ENCODE data around the gene LANCL2.

Gene LANCL2

GRCh38 chr7:55438757-55439525, 73.8 kb downstream of the LANCL2 start:
- peak; percentile 24 for DNase-seq (ENCODE audit: low spot score)
- in situ Hi-C loops (cut with MboI; ENCODE audit: low sequenced_read_pairs, unreplicated experiment): no loop called here
- TF ChIP-seq, protein P1, sequence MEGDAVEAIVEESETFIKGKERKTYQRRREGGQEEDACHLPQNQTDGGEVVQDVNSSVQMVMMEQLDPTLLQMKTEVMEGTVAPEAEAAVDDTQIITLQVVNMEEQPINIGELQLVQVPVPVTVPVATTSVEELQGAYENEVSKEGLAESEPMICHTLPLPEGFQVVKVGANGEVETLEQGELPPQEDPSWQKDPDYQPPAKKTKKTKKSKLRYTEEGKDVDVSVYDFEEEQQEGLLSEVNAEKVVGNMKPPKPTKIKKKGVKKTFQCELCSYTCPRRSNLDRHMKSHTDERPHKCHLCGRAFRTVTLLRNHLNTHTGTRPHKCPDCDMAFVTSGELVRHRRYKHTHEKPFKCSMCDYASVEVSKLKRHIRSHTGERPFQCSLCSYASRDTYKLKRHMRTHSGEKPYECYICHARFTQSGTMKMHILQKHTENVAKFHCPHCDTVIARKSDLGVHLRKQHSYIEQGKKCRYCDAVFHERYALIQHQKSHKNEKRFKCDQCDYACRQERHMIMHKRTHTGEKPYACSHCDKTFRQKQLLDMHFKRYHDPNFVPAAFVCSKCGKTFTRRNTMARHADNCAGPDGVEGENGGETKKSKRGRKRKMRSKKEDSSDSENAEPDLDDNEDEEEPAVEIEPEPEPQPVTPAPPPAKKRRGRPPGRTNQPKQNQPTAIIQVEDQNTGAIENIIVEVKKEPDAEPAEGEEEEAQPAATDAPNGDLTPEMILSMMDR (IDR thresholded peaks at IDR 0.05; ENCODE audit: borderline replicate concordance, control extremely low read depth, extremely low read depth, insufficient read depth, missing control alignments): no peak

- peak; percentile 21 for DNase-seq (ENCODE audit: low spot score)
- TF ChIP-seq, protein P1 (IDR thresholded peaks at IDR 0.05; ENCODE audit: borderline replicate concordance, control extremely low read depth, extremely low read depth, insufficient read depth, missing control alignments): no peak
- in situ Hi-C loops (cut with MboI; ENCODE audit: low sequenced_read_pairs, unreplicated experiment): no loop called here
Measured at GRCh38 chr7:55439627-55440026, 74.5 kb downstream of the LANCL2 start.

- DNase-seq (ENCODE audit: low spot score): no peak
- TF ChIP-seq, protein P1 (IDR thresholded peaks at IDR 0.05; ENCODE audit: borderline replicate concordance, control extremely low read depth, extremely low read depth, insufficient read depth, missing control alignments): no peak
- in situ Hi-C loops (cut with MboI; ENCODE audit: low sequenced_read_pairs, unreplicated experiment): no loop called here
Measured at GRCh38 chr7:55440040-55440690, 75.0 kb downstream of the LANCL2 start.

DNA sequence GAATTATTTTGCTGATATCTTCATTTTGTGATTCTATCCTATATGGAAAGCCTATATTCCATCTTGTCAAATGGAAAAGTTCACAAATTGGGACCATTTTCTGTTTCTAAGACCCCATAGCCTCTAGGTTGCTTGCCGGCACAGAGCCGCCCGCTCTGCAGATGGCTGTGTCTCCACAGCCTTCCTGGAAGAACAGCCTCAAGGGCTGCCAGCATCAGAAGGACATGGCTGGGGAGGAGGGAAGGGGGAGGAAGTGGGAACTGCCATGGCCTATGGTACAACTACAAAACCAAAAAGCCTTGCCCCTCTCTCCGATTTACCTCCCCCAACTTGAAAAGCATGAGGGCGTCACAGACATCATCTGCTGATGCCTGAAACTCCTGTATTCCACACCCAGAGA, 75.9 kb downstream of the LANCL2 start:
- DNase-seq (ENCODE audit: low spot score): no peak
- TF ChIP-seq, protein P1 (IDR thresholded peaks at IDR 0.05; ENCODE audit: borderline replicate concordance, control extremely low read depth, extremely low read depth, insufficient read depth, missing control alignments): no peak
- in situ Hi-C loops (cut with MboI; ENCODE audit: low sequenced_read_pairs, unreplicated experiment): no loop called here

DNA sequence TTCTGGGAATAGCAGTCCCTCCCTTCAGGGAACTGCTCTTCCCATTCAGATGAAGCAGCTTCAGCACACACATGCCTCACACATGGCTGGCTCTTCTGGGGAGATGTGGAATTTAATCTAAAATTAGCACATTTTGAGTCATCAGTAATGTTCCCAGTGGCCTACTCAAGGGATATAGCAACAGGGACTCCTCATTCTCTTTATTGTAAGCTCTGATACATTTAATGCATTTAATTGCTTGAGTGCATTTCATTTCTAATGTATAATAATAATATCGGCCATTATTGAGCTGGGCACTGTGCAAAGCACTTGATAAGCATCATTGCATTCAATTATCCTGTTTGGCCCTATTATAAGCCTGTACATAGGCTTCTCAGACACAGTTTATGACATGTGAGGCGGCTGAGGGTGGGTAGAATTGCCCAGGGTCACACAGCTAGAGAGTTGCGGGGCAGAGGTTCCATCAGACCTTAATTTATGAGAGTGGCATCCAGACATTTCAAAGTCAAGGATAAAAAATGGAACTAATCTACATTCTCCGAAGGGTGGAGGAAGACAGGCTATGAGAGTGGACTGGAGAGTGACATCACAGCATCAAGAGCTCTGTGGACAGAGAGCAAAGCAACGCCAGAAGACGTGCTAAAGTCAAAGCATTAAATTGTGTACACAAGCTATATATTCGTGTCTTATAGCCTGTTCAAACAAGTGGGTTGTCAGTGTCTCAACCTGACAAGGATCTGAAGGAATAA, 76.8 kb downstream of the LANCL2 start:
- TF ChIP-seq, protein P1 (IDR thresholded peaks at IDR 0.05; ENCODE audit: borderline replicate concordance, control extremely low read depth, extremely low read depth, insufficient read depth, missing control alignments): no peak
- no peak for DNase-seq (ENCODE audit: low spot score)

GRCh38 chr7:55444786-55445185, 79.6 kb downstream of the LANCL2 start:
- in situ Hi-C loops (cut with MboI; ENCODE audit: low sequenced_read_pairs, unreplicated experiment): no loop called here
- DNase-seq (ENCODE audit: low spot score): no peak
- TF ChIP-seq, protein P1 (IDR thresholded peaks at IDR 0.05; ENCODE audit: borderline replicate concordance, control extremely low read depth, extremely low read depth, insufficient read depth, missing control alignments): no peak

More for the DNA sequence above, 76.8 kb downstream of the LANCL2 start:
- in situ Hi-C loops (cut with MboI; ENCODE audit: low sequenced_read_pairs, unreplicated experiment): no loop called here

Data from GM13976 (cell line).